ENCODE results near the gene ZNF407.

GRCh38 chr18:74819433-74820059 is 221.9 kb downstream of the ZNF407 start:
- no peak for TF ChIP-seq ZSCAN9 (CRISPR knock-in tag; IDR thresholded peaks at IDR 0.05; ENCODE audit: borderline replicate concordance)
- no peak for TF ChIP-seq PRDM10 (CRISPR knock-in tag; IDR thresholded peaks at IDR 0.05; ENCODE audit: low read depth)
- TF ChIP-seq ESRRA (CRISPR knock-in tag; IDR thresholded peaks at IDR 0.05; ENCODE audit: low read depth) = no peak
- no peak for TF ChIP-seq POLR2AphosphoS5 (IDR thresholded peaks at IDR 0.05; ENCODE audit: low read depth, low read length)
- no peak for TF ChIP-seq ZNF510 (CRISPR knock-in tag; IDR thresholded peaks at IDR 0.05; ENCODE audit: low read depth)
- no peak for TF ChIP-seq SMAD3 (CRISPR knock-in tag; IDR thresholded peaks at IDR 0.05)
- TF ChIP-seq SUZ12 (IDR thresholded peaks at IDR 0.05; ENCODE audit: low read depth, low read length) = no peak
- TF ChIP-seq HNRNPH1 (optimal IDR thresholded peaks at IDR 0.05; ENCODE audit: low read depth, low read length) = no peak
